Uterus (tissue), 4 donors: ENCODE measurements around the gene SHROOM2. TPM values are rescaled to one million over a fixed set of nuclear protein-coding genes. Genes with fewer than 3 reads are reported as not detected.

Experiments
- DNase-seq, 2 donors: peaks; one replicate each; pipeline ENCODE4 v3.0.0-alpha.2; 2019 to 2020
- H3K27ac ChIP-seq, 2 donors: fragments of 200-600 bp; sonication (generic); 1 replicate in 1 of 2; 2 replicates in 1 of 2; pipeline ENCODE4 v1.5.1; 2016 to 2018
- H3K27me3 ChIP-seq, 2 donors: fragments of 200-600 bp; sonication (generic); one replicate each; pipeline ENCODE4 v1.5.1; 2018 to 2019; ENCODE audit warnings: control low read depth in 1 of 2
- H3K36me3 ChIP-seq, 2 donors: fragments of 200-600 bp; sonication (generic); one replicate each; pipeline ENCODE4 v1.5.1; 2019; ENCODE audit warnings: control low read depth in 1 of 2
- H3K4me1 ChIP-seq, 2 donors: fragments of 200-600 bp; sonication (generic); one replicate each; pipeline ENCODE4 v1.5.1; 2018 to 2019; ENCODE audit warnings: control low read depth in 1 of 2
- H3K4me3 ChIP-seq, 2 donors: fragments of 200-600 bp; sonication (generic); 1 replicate in 1 of 2; 2 replicates in 1 of 2; pipeline ENCODE4 v1.5.1; 2018 to 2019; ENCODE audit warnings: mild to moderate bottlenecking in 1 of 2
- H3K9me3 ChIP-seq, 2 donors: fragments of 200-600 bp; sonication (generic); one replicate each; pipeline ENCODE4 v1.5.1; 2019; ENCODE audit warnings: control low read depth in 1 of 2
- POLR2A ChIP-seq, 2 donors: fragments of 450-650 bp; IDR thresholded peaks; one replicate each; pipeline ENCODE4 v1.6.1; 2016; ENCODE audit warnings: antibody characterized with exemption in 2 of 2, mild to moderate bottlenecking in 1 of 2, moderate library complexity in 1 of 2
- intact Hi-C: fragments of 100-400 bp; cut with DNase I; formaldehyde crosslinking; loops from one replicate; pipeline ENCODE4 v1.15.1; 2023; ENCODE audit warnings: low total_unique reads
- total RNA-seq, 4 donors: library from RNA; depleted of rRNA in 3 of 4; stranded (reverse); fragments of >200 nt in 3 of 4; gene quantifications; one replicate each; pipeline versions ENCODE4 v1.1.0 to v1.2.4, GENCODE V29; 2014 to 2023
- TF ChIP-seq, protein P1 (sequence below), 4 experiments: fragments of 200-600 bp in 2 of 4; fragments of 450-650 bp in 2 of 4; sonication (generic) in 2 of 4; IDR thresholded peaks; one replicate each; pipeline ENCODE4 v1.5.1; 2016 to 2019; ENCODE audit warnings: antibody characterized with exemption in 4 of 4, mild to moderate bottlenecking in 2 of 4, moderate library complexity in 1 of 4
- donor health status: DM: yes; HTN: yes; CAD: no.

Gene SHROOM2
- total RNA-seq, 4 donors from 2014 or later, result 3.5 to 8.7 (median 4.8) TPM

DNA sequence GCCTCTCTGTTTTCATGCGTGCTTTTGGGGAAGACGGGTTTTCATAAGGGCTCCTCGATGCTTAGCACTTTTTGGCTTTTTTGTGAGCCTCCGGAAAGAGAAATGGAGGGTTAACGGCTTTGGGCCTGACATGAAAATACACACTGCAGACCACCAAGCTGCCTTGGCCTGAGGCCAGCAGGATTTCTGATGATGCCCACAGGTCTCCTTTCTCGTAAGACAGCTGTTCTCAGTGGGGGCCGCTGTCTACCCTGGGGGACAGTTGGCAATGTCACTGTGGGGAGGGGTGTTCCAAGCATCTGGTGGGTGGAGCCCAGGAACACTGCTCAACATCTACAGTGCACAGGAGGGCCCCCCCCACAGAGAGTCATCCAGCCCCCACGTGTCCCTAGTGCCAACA, 151.5 kb downstream of the SHROOM2 start:
- Histone ChIP-seq H3K9me3 (no peaks in the 10 kb centered on the region), H3K4me1 (no peaks in the 10 kb centered on the region), H3K27me3 (no peaks in the 10 kb centered on the region), H3K4me3 (no peak overlapping the region), H3K36me3 (no peaks in the 10 kb centered on the region), H3K27ac (no peak overlapping the region)
- intact Hi-C loops, result no loop called here
- TF ChIP-seq, protein P1, sequence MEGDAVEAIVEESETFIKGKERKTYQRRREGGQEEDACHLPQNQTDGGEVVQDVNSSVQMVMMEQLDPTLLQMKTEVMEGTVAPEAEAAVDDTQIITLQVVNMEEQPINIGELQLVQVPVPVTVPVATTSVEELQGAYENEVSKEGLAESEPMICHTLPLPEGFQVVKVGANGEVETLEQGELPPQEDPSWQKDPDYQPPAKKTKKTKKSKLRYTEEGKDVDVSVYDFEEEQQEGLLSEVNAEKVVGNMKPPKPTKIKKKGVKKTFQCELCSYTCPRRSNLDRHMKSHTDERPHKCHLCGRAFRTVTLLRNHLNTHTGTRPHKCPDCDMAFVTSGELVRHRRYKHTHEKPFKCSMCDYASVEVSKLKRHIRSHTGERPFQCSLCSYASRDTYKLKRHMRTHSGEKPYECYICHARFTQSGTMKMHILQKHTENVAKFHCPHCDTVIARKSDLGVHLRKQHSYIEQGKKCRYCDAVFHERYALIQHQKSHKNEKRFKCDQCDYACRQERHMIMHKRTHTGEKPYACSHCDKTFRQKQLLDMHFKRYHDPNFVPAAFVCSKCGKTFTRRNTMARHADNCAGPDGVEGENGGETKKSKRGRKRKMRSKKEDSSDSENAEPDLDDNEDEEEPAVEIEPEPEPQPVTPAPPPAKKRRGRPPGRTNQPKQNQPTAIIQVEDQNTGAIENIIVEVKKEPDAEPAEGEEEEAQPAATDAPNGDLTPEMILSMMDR (IDR thresholded peaks at IDR 0.05), result no peak
- TF ChIP-seq POLR2A (IDR thresholded peaks at IDR 0.05), result no peak
- no peak for DNase-seq

DNA sequence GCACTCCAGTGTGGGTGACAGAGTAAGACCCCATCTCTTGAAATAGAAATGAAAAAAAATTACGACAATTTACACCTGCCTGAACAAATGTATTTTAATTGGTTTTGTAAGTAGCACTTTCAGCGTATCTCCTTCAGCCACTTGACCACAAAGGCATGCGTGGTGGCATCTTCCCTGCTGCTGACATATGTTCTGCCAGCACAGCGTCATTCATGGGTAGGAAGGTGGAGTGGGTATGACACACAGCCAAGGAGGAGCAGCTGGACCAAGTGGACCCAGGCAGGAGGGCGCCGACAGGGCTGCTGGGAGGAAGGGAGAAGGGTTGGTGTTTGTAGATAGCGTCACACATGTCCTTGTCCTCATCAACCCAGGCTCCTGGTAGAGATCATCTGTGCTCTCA, 152.3 kb downstream of the SHROOM2 start:
- no peak for DNase-seq
- Histone ChIP-seq H3K4me1 (no peaks in the 10 kb centered on the region), H3K27me3 (no peaks in the 10 kb centered on the region), H3K9me3 (no peaks in the 10 kb centered on the region), H3K36me3 (no peaks in the 10 kb centered on the region), H3K27ac (no peak overlapping the region), H3K4me3 (no peak overlapping the region)
- no peak for TF ChIP-seq POLR2A (IDR thresholded peaks at IDR 0.05)
- TF ChIP-seq, protein P1 (IDR thresholded peaks at IDR 0.05), result no peak
- intact Hi-C loops, result no loop called here

DNA sequence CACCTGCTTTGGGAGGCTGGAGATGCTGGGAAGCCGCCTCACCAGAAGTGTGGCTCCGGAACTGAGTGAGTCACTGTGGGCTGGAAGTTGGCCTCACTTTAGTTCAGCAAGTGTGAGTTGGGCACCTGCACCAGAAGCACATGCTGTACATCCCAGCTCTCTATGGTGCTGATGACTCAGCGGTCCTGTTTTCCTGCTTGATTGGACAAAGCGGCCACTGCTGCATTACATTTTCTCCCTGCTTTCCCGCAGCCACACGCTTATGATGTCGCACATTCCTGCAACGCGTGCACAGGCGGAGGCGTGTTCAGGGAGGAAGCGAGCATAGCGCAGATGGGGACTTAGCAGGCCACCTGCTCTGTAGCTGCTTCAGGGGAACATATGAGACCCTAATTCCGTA, 154.2 kb downstream of the SHROOM2 start:
- intact Hi-C loops, result no loop called here
- Histone ChIP-seq H3K4me1 (no peaks in the 10 kb centered on the region), H3K36me3 (no peaks in the 10 kb centered on the region), H3K27me3 (no peaks in the 10 kb centered on the region), H3K4me3 (no peak overlapping the region), H3K9me3 (no peaks in the 10 kb centered on the region), H3K27ac (no peak overlapping the region)
- no peak for TF ChIP-seq POLR2A (IDR thresholded peaks at IDR 0.05)
- TF ChIP-seq, protein P1 (IDR thresholded peaks at IDR 0.05), result no peak
- DNase-seq, result no peak

DNA sequence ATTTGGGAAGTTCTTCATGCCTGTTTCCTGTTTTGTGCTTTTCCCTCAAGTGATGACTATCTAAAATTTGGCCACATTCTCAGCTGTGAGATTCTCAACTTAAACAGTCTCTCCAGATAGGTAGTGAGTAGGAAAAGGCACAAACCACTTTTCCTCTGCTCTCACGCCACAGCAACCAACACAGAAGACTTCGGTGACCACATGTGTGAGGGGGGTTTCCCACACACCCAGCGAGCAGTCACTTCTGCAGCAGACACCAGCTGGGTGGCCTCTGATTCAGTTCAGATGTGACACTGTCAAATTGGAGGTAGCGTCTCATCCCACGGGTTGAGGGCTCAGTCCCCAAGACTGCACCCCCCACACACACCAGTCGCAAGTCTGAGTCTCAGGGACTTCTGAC, 155.9 kb downstream of the SHROOM2 start:
- DNase-seq, result no peak
- no peaks in the 10 kb centered on the region for H3K36me3 ChIP-seq
- H3K27me3 ChIP-seq, result no peaks in the 10 kb centered on the region
- H3K27ac ChIP-seq, result no peak overlapping the region
- H3K4me3 ChIP-seq, result no peak overlapping the region
- no peaks in the 10 kb centered on the region for H3K4me1 ChIP-seq
- intact Hi-C loops, result no loop called here
- no peak for TF ChIP-seq POLR2A (IDR thresholded peaks at IDR 0.05)
- TF ChIP-seq, protein P1 (IDR thresholded peaks at IDR 0.05), result no peak
- no peaks in the 10 kb centered on the region for H3K9me3 ChIP-seq

DNA sequence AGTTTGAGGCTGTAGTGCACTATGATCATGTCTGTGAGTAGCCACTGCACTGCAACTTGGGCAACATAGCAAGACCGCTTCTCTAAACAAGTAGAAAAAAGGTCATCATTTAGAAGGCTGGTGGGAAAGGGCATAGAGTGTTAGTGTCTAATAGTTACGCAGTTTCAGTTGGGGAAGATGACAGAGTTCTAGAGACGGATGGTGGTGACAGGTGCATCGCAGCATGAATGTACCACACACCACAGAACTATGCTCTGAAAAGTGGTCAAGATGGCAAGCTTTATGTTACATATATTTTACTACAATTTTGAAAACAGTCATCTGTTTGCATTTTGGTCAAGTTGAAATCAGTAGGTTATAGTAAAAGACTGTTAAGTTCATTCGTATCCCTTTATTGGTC, 157.2 kb downstream of the SHROOM2 start:
- Histone ChIP-seq H3K4me3 (no peak overlapping the region), H3K9me3 (no peaks in the 10 kb centered on the region), H3K27me3 (no peaks in the 10 kb centered on the region), H3K27ac (no peak overlapping the region), H3K4me1 (no peaks in the 10 kb centered on the region), H3K36me3 (no peaks in the 10 kb centered on the region)
- intact Hi-C loops, result no loop called here
- no peak for TF ChIP-seq POLR2A (IDR thresholded peaks at IDR 0.05)
- TF ChIP-seq, protein P1 (IDR thresholded peaks at IDR 0.05), result no peak
- DNase-seq, result no peak
